Colonic mucosa (tissue), 4 donors: ENCODE results near the gene PARD3B. TPM values are rescaled to one million over a fixed set of nuclear protein-coding genes. Genes with fewer than 3 reads are reported as not detected.

Experiments
- DNase-seq: peaks from one replicate; pipeline ENCODE4 v3.0.0-alpha.2; 2020
- H3K27ac ChIP-seq: fragments of 200-600 bp; one replicate; pipeline ENCODE4 v1.8.0; 2021
- H3K27me3 ChIP-seq: fragments of 200-600 bp; one replicate; pipeline ENCODE4 v1.8.0; 2021
- H3K36me3 ChIP-seq: fragments of 200-600 bp; one replicate; pipeline ENCODE4 v1.8.0; 2021
- H3K4me1 ChIP-seq: fragments of 200-600 bp; one replicate; pipeline ENCODE4 v1.8.0; 2021; ENCODE audit warnings: mild to moderate bottlenecking
- H3K4me3 ChIP-seq: fragments of 200-600 bp; one replicate; pipeline ENCODE4 v1.8.0; 2021
- H3K9ac ChIP-seq, 2 donors: one replicate each; pipeline ENCODE4 v1.7.0; 2013; ENCODE audit warnings: control low read depth in 2 of 2, low read depth in 2 of 2, low read length in 2 of 2
- H3K9me3 ChIP-seq: fragments of 200-600 bp; one replicate; pipeline ENCODE4 v1.8.0; 2021
- intact Hi-C: fragments of 100-400 bp; cut with DNase I; formaldehyde crosslinking; loops from one replicate; pipeline ENCODE4 v1.14.1; 2022
- total RNA-seq, 2 donors: library from RNA; stranded (reverse); fragmentation: NEBNext Ultra II Directional in 1 of 2; extraction: Animal tissue kit (Norgen Biotek cat#: 25700) in 1 of 2; gene quantifications; one replicate each; pipeline ENCODE4 v1.2.1, GENCODE V29; 2021
- TF ChIP-seq, protein P1 (sequence below): fragments of 200-600 bp; IDR thresholded peaks from one replicate; pipeline ENCODE4 v1.8.0; 2022; ENCODE audit warnings: antibody characterized with exemption, mild to moderate bottlenecking
- donor health status: healthy.
- donor health status: DM: no; HTN: no; CAD: no.
- donor health status: DM: no; HTN: no; CAD: no.

PARD3B gene
- total RNA-seq, 2 donors from 2014 or later: 20.0 to 24.2 TPM

DNA sequence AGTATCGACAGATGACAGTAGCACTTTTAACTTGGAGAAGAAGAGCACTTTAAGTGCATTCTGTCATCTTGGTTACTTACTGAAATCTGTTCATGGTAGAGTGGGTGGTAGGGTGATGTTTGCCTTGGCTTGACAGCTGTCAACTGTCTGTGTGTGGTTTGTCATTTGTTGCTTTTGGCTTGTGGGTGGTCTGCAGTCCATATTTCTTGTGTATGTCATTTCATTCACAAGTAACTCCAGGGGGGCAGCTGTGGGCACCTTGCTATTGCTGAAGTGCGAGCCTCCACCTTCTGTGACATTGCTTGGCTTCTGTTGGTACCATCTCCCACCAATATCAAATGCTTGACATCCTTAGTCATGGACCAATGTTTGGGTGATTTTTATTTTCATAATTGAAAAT lies 825.5 kb downstream of the PARD3B start:
- no peaks in the 10 kb centered on the region for H3K27me3 ChIP-seq
- no peaks in the 10 kb centered on the region for H3K9me3 ChIP-seq
- H3K9ac ChIP-seq: no peak overlapping the region
- H3K4me1 ChIP-seq: no peaks in the 10 kb centered on the region
- intact Hi-C loops: no loop called here
- H3K36me3 ChIP-seq: no peaks in the 10 kb centered on the region
- no peak overlapping the region for H3K27ac ChIP-seq
- DNase-seq: no peak
- TF ChIP-seq, protein P1, sequence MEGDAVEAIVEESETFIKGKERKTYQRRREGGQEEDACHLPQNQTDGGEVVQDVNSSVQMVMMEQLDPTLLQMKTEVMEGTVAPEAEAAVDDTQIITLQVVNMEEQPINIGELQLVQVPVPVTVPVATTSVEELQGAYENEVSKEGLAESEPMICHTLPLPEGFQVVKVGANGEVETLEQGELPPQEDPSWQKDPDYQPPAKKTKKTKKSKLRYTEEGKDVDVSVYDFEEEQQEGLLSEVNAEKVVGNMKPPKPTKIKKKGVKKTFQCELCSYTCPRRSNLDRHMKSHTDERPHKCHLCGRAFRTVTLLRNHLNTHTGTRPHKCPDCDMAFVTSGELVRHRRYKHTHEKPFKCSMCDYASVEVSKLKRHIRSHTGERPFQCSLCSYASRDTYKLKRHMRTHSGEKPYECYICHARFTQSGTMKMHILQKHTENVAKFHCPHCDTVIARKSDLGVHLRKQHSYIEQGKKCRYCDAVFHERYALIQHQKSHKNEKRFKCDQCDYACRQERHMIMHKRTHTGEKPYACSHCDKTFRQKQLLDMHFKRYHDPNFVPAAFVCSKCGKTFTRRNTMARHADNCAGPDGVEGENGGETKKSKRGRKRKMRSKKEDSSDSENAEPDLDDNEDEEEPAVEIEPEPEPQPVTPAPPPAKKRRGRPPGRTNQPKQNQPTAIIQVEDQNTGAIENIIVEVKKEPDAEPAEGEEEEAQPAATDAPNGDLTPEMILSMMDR: no peak
- H3K4me3 ChIP-seq: no peak overlapping the region

DNA sequence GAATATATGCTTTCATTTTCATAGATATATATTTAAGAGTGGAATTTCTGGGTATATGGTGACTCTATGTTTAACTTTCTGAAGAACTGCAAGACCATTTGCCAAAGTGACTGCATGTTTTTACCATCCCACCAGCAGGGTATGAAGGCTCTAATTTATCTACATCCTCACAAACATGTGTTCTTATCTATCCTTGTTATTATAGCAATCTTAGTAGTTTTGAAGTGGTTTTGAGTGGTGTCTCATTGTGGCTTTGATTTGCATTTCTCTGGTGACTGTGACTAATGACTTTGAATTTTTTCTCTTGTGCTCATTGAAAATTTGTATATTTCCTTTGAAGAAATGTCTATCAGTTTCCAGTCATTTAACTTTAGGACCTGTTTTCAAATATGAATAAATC lies 826.9 kb downstream of the PARD3B start:
- DNase-seq: no peak
- Histone ChIP-seq H3K36me3 (no peaks in the 10 kb centered on the region), H3K4me1 (no peaks in the 10 kb centered on the region), H3K27me3 (no peaks in the 10 kb centered on the region), H3K4me3 (no peak overlapping the region), H3K9ac (no peak overlapping the region), H3K9me3 (no peaks in the 10 kb centered on the region), H3K27ac (no peak overlapping the region)
- TF ChIP-seq, protein P1: no peak
- intact Hi-C loops: no loop called here

DNA sequence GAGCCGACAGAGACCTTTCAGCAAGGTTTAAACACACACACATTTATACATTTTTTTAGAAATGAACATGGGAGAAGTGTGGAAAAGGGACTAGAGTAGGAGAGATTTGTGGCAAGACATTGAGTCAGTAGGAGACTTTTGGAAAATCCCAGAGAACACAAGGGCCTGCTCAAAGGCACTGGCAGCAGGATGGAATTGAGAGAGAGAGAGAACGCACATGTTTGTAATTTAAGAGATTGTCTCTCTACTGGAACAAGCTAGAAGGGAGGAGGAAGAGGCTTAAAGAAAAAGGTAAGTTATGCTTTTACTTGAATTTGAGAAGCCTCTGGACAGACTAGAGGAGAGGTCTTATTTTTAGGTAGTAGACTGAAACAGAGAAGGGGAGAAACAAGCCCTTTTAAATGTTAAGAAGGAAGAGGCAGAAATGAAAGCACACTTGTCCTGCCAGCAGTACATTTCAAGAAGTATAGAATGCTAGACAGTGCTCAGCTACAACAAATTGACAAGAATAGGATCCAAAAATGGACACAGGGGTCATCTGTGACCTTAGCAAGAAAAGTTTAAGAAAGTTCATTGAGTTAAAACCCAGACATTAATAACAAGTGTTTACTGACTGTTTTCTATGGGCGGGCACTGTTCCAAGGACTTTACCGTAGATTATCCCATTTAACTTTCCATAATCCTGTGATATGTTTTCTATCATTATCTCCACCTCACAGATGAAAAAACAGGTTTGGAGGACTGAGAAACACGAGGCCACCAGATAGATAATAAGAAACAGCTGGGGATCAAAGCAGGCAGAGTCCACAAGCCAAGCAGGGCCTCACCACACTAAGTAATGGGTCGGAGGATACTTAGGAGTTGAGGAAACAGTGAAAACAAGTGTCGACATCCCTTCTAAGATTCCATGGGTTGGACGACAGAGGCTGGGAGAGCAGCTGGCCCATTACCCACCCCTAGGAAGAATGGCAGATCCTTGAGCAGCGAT lies 830.5 kb downstream of the PARD3B start:
- no peaks in the 10 kb centered on the region for H3K9me3 ChIP-seq

DNA sequence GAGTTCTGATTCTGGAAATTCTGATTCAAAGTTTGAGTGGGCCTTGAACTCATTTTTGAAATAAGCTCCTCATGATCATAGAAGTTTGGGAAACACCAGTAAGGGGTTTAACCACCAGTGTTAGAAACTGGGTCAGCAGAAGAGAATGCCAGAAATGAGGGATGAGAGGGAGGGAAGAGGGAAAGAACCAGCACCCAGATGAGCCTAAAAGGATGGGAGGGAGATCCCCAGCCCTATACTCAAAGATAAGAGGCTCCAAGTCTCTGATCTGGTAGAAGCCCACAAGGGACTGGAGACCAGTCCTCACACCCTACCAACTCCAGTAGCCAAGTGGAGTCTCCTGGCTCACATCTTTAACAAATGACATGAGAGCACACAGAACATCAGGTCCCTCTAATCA lies 832.0 kb downstream of the PARD3B start:
- Histone ChIP-seq H3K9me3 (no peaks in the 10 kb centered on the region), H3K4me1 (no peaks in the 10 kb centered on the region), H3K36me3 (no peaks in the 10 kb centered on the region), H3K4me3 (no peak overlapping the region), H3K27me3 (no peaks in the 10 kb centered on the region), H3K27ac (no peak overlapping the region), H3K9ac (no peak overlapping the region)
- intact Hi-C loops: no loop called here
- TF ChIP-seq, protein P1: no peak
- DNase-seq: no peak

More for the DNA sequence above, 830.5 kb downstream of the PARD3B start:
- TF ChIP-seq, protein P1: no peak
- intact Hi-C loops: no loop called here
- Histone ChIP-seq H3K27ac (no peak overlapping the region), H3K9ac (no peak overlapping the region), H3K4me3 (no peak overlapping the region), H3K27me3 (no peaks in the 10 kb centered on the region), H3K36me3 (no peaks in the 10 kb centered on the region), H3K4me1 (no peaks in the 10 kb centered on the region)
- no peak for DNase-seq

DNA sequence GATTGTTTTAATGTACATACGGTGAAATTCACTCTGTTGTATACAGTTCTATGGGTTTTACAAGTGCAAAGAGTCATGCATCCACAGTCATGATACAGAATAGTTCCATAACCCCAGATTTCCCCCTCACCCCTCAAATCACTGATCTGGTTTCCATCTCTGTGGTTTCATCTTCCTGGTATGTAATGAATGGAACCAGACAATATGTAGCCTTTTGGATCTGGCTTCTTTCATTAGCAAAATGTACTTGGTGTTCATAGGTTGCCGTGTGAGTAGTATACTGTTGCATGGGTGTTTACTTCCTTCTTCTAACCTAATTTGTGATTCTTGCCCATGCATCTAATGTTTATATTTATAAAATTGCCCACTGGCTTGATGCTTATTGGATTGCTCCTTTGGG lies 838.3 kb downstream of the PARD3B start:
- no peak overlapping the region for H3K9ac ChIP-seq
- H3K4me1 ChIP-seq: no peaks in the 10 kb centered on the region
- H3K36me3 ChIP-seq: no peaks in the 10 kb centered on the region
- TF ChIP-seq, protein P1: no peak
- no peaks in the 10 kb centered on the region for H3K27me3 ChIP-seq
- no peak for DNase-seq
- intact Hi-C loops: no loop called here
- H3K27ac ChIP-seq: no peak overlapping the region
- no peak overlapping the region for H3K4me3 ChIP-seq
- H3K9me3 ChIP-seq: no peaks in the 10 kb centered on the region
